ENCODE results near the gene RBMS3.

DNA sequence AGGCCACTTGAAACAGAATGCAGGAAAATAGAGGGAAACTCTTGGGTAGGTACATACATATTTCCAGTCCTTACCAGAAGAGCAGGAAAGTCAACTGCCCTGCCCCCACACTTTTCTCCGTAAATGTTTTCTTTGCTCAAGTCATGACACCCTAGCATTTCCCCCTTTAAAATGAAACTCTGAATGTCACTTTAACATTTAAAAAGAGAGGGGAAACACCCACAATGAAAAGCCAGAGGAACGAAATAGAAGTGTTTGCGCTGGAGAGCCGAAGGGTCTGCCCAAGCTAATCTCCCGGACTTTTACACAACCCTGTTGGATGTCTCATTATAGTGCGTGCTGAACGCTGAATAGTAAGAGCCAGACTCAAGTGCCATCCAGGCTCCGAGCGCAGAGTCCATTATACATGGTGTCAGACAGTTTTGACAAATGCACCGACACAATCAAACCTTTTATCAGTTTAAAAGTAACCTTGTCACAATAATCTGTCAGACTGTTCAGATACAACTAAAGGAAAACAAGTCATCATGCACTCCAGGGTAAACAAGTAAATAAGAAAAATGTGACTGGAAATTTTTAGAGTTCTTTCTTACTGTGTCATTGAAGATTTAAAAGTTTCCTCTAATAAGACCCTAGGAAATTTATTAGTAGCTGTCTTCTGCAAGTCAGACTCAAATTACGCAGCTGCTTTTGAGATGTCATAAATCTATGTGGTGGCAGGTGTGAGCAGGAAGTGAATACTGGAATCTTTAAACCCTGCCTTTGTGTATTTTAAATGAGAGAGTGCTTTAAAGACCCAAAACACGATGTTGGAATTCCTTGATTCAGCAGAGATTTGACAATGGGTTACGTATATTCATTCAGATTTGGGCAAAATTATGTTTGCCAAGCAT lies 159.8 kb downstream of the RBMS3 start:
- TF ChIP-seq, protein P1, sequence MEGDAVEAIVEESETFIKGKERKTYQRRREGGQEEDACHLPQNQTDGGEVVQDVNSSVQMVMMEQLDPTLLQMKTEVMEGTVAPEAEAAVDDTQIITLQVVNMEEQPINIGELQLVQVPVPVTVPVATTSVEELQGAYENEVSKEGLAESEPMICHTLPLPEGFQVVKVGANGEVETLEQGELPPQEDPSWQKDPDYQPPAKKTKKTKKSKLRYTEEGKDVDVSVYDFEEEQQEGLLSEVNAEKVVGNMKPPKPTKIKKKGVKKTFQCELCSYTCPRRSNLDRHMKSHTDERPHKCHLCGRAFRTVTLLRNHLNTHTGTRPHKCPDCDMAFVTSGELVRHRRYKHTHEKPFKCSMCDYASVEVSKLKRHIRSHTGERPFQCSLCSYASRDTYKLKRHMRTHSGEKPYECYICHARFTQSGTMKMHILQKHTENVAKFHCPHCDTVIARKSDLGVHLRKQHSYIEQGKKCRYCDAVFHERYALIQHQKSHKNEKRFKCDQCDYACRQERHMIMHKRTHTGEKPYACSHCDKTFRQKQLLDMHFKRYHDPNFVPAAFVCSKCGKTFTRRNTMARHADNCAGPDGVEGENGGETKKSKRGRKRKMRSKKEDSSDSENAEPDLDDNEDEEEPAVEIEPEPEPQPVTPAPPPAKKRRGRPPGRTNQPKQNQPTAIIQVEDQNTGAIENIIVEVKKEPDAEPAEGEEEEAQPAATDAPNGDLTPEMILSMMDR (conservative IDR thresholded peaks at IDR 0.05; ENCODE audit: low read depth, low read length), result no peak
- TF ChIP-seq EZH2 (IDR thresholded peaks at IDR 0.05; ENCODE audit: borderline replicate concordance, low read depth, low read length, poor library complexity, severe bottlenecking), result no peak

Measured in A673 (cell line).